Measurements from ENCODE around the gene SOAT2.

- TF ChIP-seq CTCF (IDR thresholded peaks at IDR 0.05; ENCODE audit: low read depth, low read length, missing input control) (no peak), ATF3 (IDR thresholded peaks at IDR 0.05) (no peak), YY1 (IDR thresholded peaks at IDR 0.05) (no peak), TAF1 (conservative IDR thresholded peaks at IDR 0.05) (no peak), HNF4A (conservative IDR thresholded peaks at IDR 0.05) (no peak), RAD21 (IDR thresholded peaks at IDR 0.05) (no peak), FOXA1 (IDR thresholded peaks at IDR 0.05) (no peak)
- TF ChIP-seq, protein P1, sequence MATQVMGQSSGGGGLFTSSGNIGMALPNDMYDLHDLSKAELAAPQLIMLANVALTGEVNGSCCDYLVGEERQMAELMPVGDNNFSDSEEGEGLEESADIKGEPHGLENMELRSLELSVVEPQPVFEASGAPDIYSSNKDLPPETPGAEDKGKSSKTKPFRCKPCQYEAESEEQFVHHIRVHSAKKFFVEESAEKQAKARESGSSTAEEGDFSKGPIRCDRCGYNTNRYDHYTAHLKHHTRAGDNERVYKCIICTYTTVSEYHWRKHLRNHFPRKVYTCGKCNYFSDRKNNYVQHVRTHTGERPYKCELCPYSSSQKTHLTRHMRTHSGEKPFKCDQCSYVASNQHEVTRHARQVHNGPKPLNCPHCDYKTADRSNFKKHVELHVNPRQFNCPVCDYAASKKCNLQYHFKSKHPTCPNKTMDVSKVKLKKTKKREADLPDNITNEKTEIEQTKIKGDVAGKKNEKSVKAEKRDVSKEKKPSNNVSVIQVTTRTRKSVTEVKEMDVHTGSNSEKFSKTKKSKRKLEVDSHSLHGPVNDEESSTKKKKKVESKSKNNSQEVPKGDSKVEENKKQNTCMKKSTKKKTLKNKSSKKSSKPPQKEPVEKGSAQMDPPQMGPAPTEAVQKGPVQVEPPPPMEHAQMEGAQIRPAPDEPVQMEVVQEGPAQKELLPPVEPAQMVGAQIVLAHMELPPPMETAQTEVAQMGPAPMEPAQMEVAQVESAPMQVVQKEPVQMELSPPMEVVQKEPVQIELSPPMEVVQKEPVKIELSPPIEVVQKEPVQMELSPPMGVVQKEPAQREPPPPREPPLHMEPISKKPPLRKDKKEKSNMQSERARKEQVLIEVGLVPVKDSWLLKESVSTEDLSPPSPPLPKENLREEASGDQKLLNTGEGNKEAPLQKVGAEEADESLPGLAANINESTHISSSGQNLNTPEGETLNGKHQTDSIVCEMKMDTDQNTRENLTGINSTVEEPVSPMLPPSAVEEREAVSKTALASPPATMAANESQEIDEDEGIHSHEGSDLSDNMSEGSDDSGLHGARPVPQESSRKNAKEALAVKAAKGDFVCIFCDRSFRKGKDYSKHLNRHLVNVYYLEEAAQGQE (IDR thresholded peaks at IDR 0.05): no peak
- TF ChIP-seq, protein P2, sequence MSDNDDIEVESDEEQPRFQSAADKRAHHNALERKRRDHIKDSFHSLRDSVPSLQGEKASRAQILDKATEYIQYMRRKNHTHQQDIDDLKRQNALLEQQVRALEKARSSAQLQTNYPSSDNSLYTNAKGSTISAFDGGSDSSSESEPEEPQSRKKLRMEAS (IDR thresholded peaks at IDR 0.05): no peak
Observed at GRCh38 chr12:53060064-53060720, 43.1 kb upstream of the SOAT2 start.
